Breast epithelium (tissue), 3 donors: ENCODE measurements around the gene KLC3.

Experiments
- POLR2AphosphoS5 ChIP-seq, 3 donors: sonication (generic); formaldehyde crosslinking; IDR thresholded peaks; one replicate each; pipeline ENCODE4 v1.6.1; 2017; ENCODE audit warnings: antibody characterized with exemption in 3 of 3
- TF ChIP-seq, protein P1 (sequence below), 3 donors: fragments of 450-650 bp; IDR thresholded peaks; one replicate each; pipeline ENCODE4 v1.5.1; 2016 to 2017; ENCODE audit warnings: antibody characterized with exemption in 3 of 3, mild to moderate bottlenecking in 3 of 3, moderate library complexity in 3 of 3

DNA sequence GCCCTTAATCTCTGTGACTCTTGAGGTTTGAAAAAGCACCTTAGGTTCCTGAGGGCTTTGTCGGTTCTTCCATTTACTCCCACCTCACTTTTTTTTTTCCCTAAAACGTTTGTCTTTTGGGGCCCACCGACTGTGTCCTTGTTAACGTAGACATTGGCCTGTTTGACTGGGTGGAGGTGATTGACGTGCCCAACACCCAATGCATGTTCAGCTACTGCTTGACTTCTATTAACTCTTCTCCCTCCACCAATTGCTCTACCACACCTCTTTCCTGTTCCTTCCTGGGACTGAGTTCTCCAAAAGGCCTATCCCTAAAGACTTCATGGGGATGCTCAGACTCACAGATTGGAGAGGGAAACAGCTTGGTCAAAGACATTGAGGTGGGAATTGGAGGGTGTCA is 35.1 kb upstream of the KLC3 start:
- TF ChIP-seq, protein P1, sequence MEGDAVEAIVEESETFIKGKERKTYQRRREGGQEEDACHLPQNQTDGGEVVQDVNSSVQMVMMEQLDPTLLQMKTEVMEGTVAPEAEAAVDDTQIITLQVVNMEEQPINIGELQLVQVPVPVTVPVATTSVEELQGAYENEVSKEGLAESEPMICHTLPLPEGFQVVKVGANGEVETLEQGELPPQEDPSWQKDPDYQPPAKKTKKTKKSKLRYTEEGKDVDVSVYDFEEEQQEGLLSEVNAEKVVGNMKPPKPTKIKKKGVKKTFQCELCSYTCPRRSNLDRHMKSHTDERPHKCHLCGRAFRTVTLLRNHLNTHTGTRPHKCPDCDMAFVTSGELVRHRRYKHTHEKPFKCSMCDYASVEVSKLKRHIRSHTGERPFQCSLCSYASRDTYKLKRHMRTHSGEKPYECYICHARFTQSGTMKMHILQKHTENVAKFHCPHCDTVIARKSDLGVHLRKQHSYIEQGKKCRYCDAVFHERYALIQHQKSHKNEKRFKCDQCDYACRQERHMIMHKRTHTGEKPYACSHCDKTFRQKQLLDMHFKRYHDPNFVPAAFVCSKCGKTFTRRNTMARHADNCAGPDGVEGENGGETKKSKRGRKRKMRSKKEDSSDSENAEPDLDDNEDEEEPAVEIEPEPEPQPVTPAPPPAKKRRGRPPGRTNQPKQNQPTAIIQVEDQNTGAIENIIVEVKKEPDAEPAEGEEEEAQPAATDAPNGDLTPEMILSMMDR (IDR thresholded peaks at IDR 0.05): no peak
- no peak for TF ChIP-seq POLR2AphosphoS5 (IDR thresholded peaks at IDR 0.05)
